GM19351 (cell line): ENCODE data around the gene ARMC10.
A peak's percentile ranks its signal among the peaks of the same experiment; 100 is the strongest.
"Not testable (repeated sequence)": the region's sequence is repeated elsewhere in the genome, so short reads cannot be mapped to it uniquely, and the experiment has no call there.

Experiments
- ATAC-seq: cut with Tn5 transposase; IDR thresholded peaks from one replicate; pipeline ENCODE4 v1.9.1; 2021; ENCODE audit warnings: mild to moderate bottlenecking, moderate library complexity; ENCODE audit not compliant: unreplicated experiment

Gene ARMC10

GRCh38 chr7:103074519-103075336, at the start of gene ARMC10, which contains the start of gene FBXL13:
Gene ARMC10 (plus strand): TSS chr7:103075140. CDS start chr7:103075273, 133 bp downstream.
Gene FBXL13 (minus strand): TSS chr7:103074796.
- ATAC-seq: peak; percentile 82

DNA sequence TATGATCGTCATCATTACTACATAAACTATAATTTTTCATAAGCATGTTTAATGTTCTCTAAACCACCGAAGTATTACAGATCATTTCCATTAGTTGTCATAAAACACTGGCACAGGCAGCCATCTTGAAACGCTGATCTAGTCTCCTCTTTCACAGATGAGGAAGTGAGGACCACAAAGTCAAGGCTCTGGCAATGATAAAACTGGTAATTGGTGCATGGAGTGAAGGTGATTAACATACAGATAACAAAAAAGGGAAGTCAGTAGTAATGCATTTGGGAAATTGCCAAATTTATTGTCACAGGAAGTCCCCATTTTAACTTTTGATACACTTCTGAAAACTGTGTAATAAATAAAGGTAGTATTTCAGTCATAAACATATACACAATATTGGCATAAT, 49.6 kb upstream of the ARMC10 start:
- no peak for ATAC-seq

GRCh38 chr7:103031024-103031423, 43.9 kb upstream of the ARMC10 start:
- ATAC-seq: no peak

- ATAC-seq: no peak
Observed at GRCh38 chr7:103031781-103032180, 43.2 kb upstream of the ARMC10 start.

- not testable (repeated sequence) for ATAC-seq
Observed at GRCh38 chr7:103034318-103034717, 40.6 kb upstream of the ARMC10 start.

GRCh38 chr7:103037476-103037822, 37.5 kb upstream of the ARMC10 start:
- ATAC-seq: no peak

DNA sequence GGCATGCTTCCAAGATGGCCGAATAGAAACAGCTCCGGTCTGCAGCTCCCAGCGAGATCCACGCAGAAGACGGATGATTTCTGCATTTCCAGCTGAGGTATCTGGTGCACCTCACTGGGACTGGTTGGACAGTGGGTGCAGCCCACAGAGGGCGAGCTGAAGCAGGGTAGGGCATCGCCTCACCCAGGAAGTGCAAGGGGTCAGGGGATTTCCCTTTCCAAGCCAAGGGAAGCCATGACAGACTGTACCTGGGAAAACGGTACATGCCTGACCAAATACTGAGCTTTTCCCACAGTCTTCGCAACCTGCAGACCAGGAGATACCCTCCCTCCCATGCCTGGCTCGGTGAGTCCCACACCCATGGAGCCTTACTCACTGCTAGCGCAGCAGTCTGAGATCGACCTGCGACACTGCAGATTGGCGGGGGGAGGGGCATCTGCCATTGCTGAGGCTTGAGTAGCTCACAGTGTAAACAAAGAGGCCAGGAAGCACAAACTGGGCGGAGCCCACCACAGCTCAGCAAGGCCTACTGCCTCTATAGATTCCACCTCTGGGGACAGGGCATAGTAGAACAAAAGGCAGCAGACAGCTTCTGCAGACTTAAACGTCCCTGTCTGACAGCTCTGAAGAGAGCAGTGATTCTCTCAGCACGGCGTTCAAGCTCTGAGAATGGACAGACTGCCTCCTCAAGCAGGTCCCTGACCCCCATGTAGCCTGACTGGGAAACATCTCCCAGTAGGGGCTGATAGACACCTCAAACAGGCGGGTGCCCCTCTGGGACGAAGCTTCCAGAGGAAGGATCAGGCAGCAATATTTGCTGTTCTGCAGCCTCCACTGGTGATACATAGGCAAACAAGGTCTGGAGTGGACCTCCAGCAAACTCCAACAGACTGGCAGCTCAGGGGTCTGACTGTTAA, 36.9 kb upstream of the ARMC10 start:
- not testable (repeated sequence) for ATAC-seq

- not testable (repeated sequence) for ATAC-seq
Observed at GRCh38 chr7:103041815-103042214, 33.1 kb upstream of the ARMC10 start.

DNA sequence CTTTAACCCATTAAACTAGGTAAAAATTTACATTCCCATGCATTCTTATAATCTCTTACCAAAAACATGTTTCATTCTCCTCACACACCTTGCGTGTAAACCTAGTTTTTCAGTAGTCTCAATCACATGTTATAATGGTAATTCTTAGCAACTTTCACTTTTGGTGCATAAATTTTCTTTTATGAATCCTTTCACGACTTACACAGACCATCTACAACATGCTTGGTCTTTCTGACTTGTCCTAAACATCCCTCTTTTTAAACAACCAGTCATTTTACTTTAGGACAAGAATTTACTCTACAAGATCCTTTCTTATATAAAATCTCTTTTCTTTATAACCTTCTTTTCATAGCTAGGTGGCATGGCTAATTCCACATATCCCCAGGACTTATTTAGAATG, 26.1 kb upstream of the ARMC10 start:
- no peak for ATAC-seq

DNA sequence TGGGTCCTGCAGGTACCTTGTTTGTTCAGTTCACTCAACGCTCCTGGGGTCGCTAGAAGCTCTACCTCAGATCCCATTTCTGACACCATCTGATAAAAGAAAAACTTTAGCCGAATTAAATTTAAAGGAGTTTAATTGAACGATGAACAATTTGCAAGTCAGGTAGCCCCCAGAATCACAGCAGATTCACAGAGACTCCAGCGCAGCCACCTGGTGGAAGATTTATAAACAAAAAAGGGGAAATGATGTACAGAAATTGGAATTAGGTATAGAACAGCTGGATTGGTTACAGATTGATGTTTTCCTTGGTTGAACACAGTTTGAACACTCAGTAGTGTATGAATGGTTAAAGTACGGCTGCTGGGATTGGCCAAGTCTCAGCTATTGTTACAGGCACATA, 23.4 kb upstream of the ARMC10 start:
- no peak for ATAC-seq

- not testable (repeated sequence) for ATAC-seq
Observed at GRCh38 chr7:103056006-103056405, 18.9 kb upstream of the ARMC10 start.

DNA sequence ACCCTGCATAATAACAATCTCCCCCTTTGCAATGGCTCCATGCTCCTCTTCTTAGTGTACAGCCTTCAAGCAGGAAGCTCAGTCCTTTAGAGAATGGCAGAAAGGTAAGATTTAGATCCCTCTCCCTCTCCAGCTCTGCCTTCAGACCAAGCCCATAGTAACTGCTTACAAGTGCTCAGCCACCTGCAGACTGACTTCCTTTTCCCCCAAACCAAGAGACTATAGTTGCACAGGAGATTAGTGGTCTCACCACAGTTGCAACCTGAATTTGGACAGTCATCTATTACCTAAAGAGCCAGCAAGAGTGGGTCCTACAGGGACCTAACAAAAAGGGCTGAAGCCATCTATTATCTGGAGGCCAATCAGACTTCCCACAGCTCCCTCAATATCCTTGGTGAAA, 16.8 kb upstream of the ARMC10 start:
- ATAC-seq: no peak

GRCh38 chr7:103059471-103059870, 15.5 kb upstream of the ARMC10 start:
- no peak for ATAC-seq

- ATAC-seq: no peak
Observed at GRCh38 chr7:103063895-103064294, 11.0 kb upstream of the ARMC10 start.

DNA sequence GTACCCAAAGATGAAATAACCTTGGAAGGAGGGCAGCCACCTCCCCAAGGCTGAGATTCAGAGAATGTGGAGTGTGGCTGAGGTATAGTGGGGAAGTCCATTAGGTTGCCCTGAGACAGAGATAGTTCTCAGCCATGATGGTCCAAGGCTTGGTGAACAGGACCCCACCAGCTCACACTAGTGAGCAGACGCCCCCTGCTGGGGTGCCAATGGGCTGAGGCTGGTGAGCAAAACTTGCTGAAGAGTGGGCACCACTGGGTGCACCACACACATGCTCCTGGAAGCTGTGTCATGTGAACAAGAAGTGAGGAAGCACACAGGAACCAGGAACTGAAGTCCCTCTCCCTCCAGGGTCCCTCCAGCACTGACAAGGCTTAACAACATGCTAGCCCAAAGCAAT, 9.3 kb upstream of the ARMC10 start:
- peak; percentile 55 for ATAC-seq

DNA sequence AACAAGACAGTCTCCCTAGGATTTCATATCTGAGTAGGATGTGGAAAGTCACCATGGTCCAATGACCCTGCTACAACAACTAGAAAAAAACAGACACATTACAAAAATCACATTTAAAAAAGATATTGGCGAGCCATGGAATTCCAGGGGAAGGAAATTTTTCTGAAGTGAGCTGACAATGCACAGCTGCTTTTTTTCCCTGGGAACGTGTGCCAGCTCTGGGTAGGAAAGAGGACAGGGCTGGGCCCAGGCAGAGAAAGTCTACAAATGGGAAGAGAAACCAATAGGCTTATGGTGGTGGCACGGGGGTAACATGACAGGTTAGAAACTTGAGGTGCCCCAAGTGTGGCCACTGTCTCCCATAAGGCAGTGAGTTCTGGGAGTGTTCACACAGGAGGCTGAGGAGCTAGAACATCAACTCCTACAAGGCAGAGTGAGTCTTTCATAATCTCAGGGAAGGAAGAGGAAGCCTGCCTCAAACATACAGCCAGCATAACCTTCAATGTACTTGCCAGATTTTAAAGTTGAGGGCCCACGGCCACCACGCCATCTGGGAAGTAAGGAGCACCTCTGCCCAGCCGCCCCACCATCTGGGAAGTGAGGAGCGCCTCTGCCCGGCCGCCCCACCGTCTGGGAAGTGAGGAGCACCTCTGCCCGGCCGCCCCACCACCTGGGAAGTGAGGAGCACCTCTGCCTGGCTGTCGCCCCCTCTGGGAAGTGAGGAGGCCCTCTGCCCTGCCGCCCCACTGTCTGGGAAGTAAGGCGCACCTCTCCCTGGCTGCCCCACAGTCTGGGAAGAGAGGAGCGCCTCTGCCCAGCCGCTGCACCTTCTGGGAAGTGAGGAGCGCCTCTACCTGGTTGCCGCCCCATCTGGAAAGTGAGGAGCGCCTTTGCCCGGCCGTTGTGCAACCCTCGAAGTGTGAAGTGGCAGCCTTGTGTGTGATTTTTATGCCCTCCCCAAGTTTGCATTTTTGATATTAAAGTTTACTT, 6.2 kb upstream of the ARMC10 start:
- no peak for ATAC-seq

- ATAC-seq: no peak
Observed at GRCh38 chr7:103071000-103071399, 3.9 kb upstream of the ARMC10 start.

- no peak for ATAC-seq
Observed at GRCh38 chr7:103073989-103074518, 886 bp upstream of the ARMC10 start.

GRCh38 chr7:103075337-103075918, 488 bp downstream of the ARMC10 start:
- peak; percentile 59 for ATAC-seq

DNA sequence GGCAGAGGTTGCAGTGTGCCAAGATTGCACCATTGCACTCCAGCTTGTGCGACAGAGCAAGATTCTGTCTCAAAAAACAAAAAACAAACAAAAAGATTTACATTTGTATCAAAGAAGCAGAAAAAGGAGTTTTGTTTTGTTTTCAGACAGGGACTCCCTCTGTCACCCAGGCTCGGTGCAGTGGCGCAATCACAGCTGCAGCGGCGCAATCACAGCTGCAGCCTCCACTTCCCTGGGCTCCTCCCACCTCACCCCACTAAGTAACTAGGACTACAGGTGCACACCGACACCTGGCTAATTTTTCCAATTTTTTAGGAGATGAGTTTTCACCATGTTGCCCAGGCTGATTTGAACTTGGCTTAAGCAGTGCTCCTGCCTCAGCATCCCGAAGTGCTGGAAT, 1.8 kb downstream of the ARMC10 start:
- ATAC-seq: no peak
